ENCODE measurements around the gene KCNMB1. TPM values are rescaled to one million over a fixed set of nuclear protein-coding genes. Genes with fewer than 3 reads are reported as not detected.

KCNMB1 gene
- total RNA-seq, 6 experiments from 2014 or later = not detected

DNA sequence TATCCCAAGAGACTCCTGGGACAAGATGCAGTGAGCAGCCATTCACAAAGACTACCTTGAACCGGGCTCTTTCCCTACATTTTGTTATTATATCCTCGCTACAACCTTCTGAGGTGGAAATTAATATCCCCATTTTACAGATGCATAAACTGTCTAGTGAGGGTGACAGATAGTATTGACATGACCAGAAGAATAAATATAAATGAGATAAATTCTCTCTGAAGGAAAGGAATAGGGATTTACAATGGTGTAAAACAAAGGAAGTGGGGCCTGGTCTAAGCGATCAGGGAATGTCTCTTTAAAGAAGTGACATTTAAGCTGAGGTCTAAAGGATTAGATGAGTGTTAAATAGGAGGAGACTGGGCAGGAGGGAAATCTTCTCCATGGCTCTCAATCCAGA lies 43.5 kb upstream of the KCNMB1 start:
- Mint-ChIP-seq H3K27me3 (ENCODE audit: insufficient read depth) (peaks cover 18% of the 10 kb centered on the region), H3K9me3 (peaks cover 5% of the 10 kb centered on the region; the same call in 1 of the 2 replicates), H3K4me1 (ENCODE audit: low read depth) (no peaks in the 10 kb centered on the region), H3K27ac (no peak overlapping the region), H3K4me3 (no peak overlapping the region), H3K36me3 (ENCODE audit: low read depth) (no peaks in the 10 kb centered on the region)
- no peak for TF ChIP-seq CTCF (IDR thresholded peaks at IDR 0.05)
- no peak for DNase-seq

- Mint-ChIP-seq H3K36me3 (ENCODE audit: low read depth) (no peaks in the 10 kb centered on the region), H3K4me3 (no peak overlapping the region), H3K27me3 (ENCODE audit: insufficient read depth) (peaks cover 14% of the 10 kb centered on the region), H3K4me1 (ENCODE audit: low read depth) (no peaks in the 10 kb centered on the region), H3K9me3 (peaks cover 5% of the 10 kb centered on the region; the same call in 1 of the 2 replicates), H3K27ac (no peak overlapping the region)
- DNase-seq = no peak
- no peak for TF ChIP-seq CTCF (IDR thresholded peaks at IDR 0.05)
Measured at GRCh38 chr5:170431571-170431970, 42.4 kb upstream of the KCNMB1 start.

- no peak for DNase-seq
- peaks cover 14% of the 10 kb centered on the region for H3K27me3 Mint-ChIP-seq (ENCODE audit: insufficient read depth)
Measured at GRCh38 chr5:170430866-170431437, 41.8 kb upstream of the KCNMB1 start.

DNA sequence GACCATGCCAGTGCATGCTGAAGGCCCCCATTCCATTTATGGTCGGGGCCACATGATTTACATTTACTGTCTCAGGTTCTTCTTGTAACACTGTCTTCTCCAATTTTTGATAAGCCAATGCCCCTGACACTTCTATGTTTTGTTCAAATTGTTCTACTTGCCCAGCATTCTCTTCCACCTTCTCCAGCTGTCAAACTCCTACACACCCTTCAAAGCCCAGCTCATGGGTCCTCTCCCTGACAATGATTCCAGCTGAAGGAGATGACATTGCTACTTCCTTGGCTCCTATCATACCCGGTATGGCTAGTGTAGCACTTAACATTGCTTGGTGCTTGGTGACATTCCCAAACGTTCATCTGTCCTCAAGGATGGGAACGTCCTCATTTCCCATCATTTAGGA lies 41.1 kb upstream of the KCNMB1 start:
- Mint-ChIP-seq H3K36me3 (ENCODE audit: low read depth) (no peaks in the 10 kb centered on the region), H3K27ac (no peak overlapping the region), H3K9me3 (peaks cover 5% of the 10 kb centered on the region; the same call in 1 of the 2 replicates), H3K27me3 (ENCODE audit: insufficient read depth) (peaks cover 12% of the 10 kb centered on the region; the same call in 1 of the 2 replicates), H3K4me1 (ENCODE audit: low read depth) (no peaks in the 10 kb centered on the region), H3K4me3 (no peak overlapping the region)
- DNase-seq = no peak
- no peak for TF ChIP-seq CTCF (IDR thresholded peaks at IDR 0.05)

More at GRCh38 chr5:170430866-170431437, 41.8 kb upstream of the KCNMB1 start:
- Mint-ChIP-seq H3K4me3 (no peak overlapping the region), H3K27ac (no peak overlapping the region), H3K4me1 (ENCODE audit: low read depth) (no peaks in the 10 kb centered on the region), H3K36me3 (ENCODE audit: low read depth) (no peaks in the 10 kb centered on the region), H3K9me3 (peaks cover 5% of the 10 kb centered on the region; the same call in 1 of the 2 replicates)
- no peak for TF ChIP-seq CTCF (IDR thresholded peaks at IDR 0.05)

GRCh38 chr5:170429014-170429413 lies 39.8 kb upstream of the KCNMB1 start:
- H3K4me3 Mint-ChIP-seq = no peak overlapping the region
- H3K4me1 Mint-ChIP-seq (ENCODE audit: low read depth) = no peaks in the 10 kb centered on the region
- H3K9me3 Mint-ChIP-seq = peaks cover 5% of the 10 kb centered on the region; the same call in 1 of the 2 replicates
- H3K27me3 Mint-ChIP-seq (ENCODE audit: insufficient read depth) = peaks cover 12% of the 10 kb centered on the region; the same call in 1 of the 2 replicates
- TF ChIP-seq CTCF (IDR thresholded peaks at IDR 0.05) = peak; percentile 51
- no peak overlapping the region for H3K27ac Mint-ChIP-seq
- DNase-seq = no peak
- no peaks in the 10 kb centered on the region for H3K36me3 Mint-ChIP-seq (ENCODE audit: low read depth)
